HEK293 (cell line): ENCODE measurements around the gene PARD3B.

ENCODE experiments used
- CTCF ChIA-PET: fragments of 350-600 bp; formaldehyde crosslinking; extraction: SDS; loops from one replicate; lab custom pipeline; 2021; ENCODE audit warnings: antibody characterized with exemption; lab: Yijun Ruan, JAX
- POLR2A ChIA-PET: fragments of 300-600 bp; formaldehyde crosslinking; extraction: SDS; loops from one replicate; lab custom pipeline; 2020; ENCODE audit warnings: antibody characterized with exemption, inconsistent platforms; lab: Yijun Ruan, JAX
- H3K27ac ChIP-seq: fragments of 200-500 bp; sonication (Bioruptor generic); 2 replicates; pipeline ENCODE4 v1.5.1; 2014; ENCODE audit warnings: low read depth, low read length, control low read depth, inconsistent platforms; ENCODE audit errors: extremely low read depth
- H3K36me3 ChIP-seq, 2 experiments: fragments of 200-500 bp in 1 of 2; sonication (Bioruptor generic) in 1 of 2; 1 replicate in 1 of 2; 2 replicates in 1 of 2; pipeline ENCODE4 v1.5.1; 2014 to 2017; ENCODE audit warnings: inconsistent platforms in 2 of 2, low read length in 2 of 2; ENCODE audit not compliant: control insufficient read depth in 2 of 2, insufficient read depth in 1 of 2
- H3K4me1 ChIP-seq: fragments of 200-500 bp; sonication (Bioruptor generic); 2 replicates; pipeline ENCODE4 v1.5.1; 2014; ENCODE audit warnings: mild to moderate bottlenecking, low read length, inconsistent platforms; ENCODE audit not compliant: control insufficient read depth, insufficient read depth
- H3K4me3 ChIP-seq: 2 replicates; pipeline ENCODE4 v1.5.1; 2011; ENCODE audit warnings: low read depth, mild to moderate bottlenecking, control low read depth, low read length, moderate library complexity
- H3K9me3 ChIP-seq: fragments of 200-500 bp; sonication (Bioruptor generic); 2 replicates; pipeline ENCODE4 v1.5.1; 2014; ENCODE audit warnings: low read depth, low read length, inconsistent platforms; ENCODE audit not compliant: control insufficient read depth, insufficient read depth
- ZBTB17 ChIP-seq: fragments of 450-650 bp; formaldehyde crosslinking; IDR thresholded peaks from 2 replicates; pipeline ENCODE4 v1.5.1; 2016; ENCODE audit warnings: missing biosample characterization, missing genetic modification characterization
- ZBTB7A ChIP-seq: fragments of 450-650 bp; formaldehyde crosslinking; IDR thresholded peaks from 2 replicates; pipeline ENCODE4 v1.5.1; 2016; ENCODE audit warnings: low read depth, missing biosample characterization, missing genetic modification characterization
- ZIC2 ChIP-seq: fragments of 450-650 bp; formaldehyde crosslinking; IDR thresholded peaks from 2 replicates; pipeline ENCODE4 v1.5.1; 2016; ENCODE audit warnings: missing biosample characterization, missing genetic modification characterization
- ZNF169 ChIP-seq: fragments of 450-650 bp; formaldehyde crosslinking; IDR thresholded peaks from 2 replicates; pipeline ENCODE4 v1.5.1; 2016; ENCODE audit warnings: missing biosample characterization, missing genetic modification characterization
- ZNF473 ChIP-seq: fragments of 450-650 bp; formaldehyde crosslinking; IDR thresholded peaks from 2 replicates; pipeline ENCODE4 v1.5.1; 2017; ENCODE audit warnings: missing biosample characterization, missing genetic modification characterization
- ZNF560 ChIP-seq: fragments of 450-650 bp; formaldehyde crosslinking; IDR thresholded peaks from 2 replicates; pipeline ENCODE4 v1.5.1; 2017; ENCODE audit warnings: missing biosample characterization, missing genetic modification characterization, borderline replicate concordance
- ZNF561 ChIP-seq: fragments of 450-650 bp; IDR thresholded peaks from 2 replicates; pipeline ENCODE4 v1.5.1; 2018; ENCODE audit warnings: missing biosample characterization, missing genetic modification characterization, borderline replicate concordance
- ZNF610 ChIP-seq: fragments of 450-650 bp; formaldehyde crosslinking; IDR thresholded peaks from 2 replicates; pipeline ENCODE4 v1.5.1; 2016; ENCODE audit warnings: missing biosample characterization, missing genetic modification characterization, borderline replicate concordance
- ZSCAN23 ChIP-seq: fragments of 450-650 bp; formaldehyde crosslinking; IDR thresholded peaks from 2 replicates; pipeline ENCODE4 v1.5.1; 2016; ENCODE audit warnings: missing biosample characterization, missing genetic modification characterization
- TF ChIP-seq, protein P1 (sequence below): fragments of 450-650 bp; formaldehyde crosslinking; IDR thresholded peaks from 2 replicates; pipeline ENCODE4 v1.5.1; 2016; ENCODE audit warnings: missing biosample characterization, missing genetic modification characterization
- TF ChIP-seq, protein P2 (sequence below): fragments of 450-650 bp; formaldehyde crosslinking; IDR thresholded peaks from 2 replicates; pipeline ENCODE4 v1.5.1; 2016; ENCODE audit warnings: missing biosample characterization, missing genetic modification characterization
- TF ChIP-seq, protein P3 (sequence below): fragments of 450-650 bp; formaldehyde crosslinking; IDR thresholded peaks from 2 replicates; pipeline ENCODE4 v1.5.1; 2016; ENCODE audit warnings: missing biosample characterization, missing genetic modification characterization, borderline replicate concordance

PARD3B gene

DNA sequence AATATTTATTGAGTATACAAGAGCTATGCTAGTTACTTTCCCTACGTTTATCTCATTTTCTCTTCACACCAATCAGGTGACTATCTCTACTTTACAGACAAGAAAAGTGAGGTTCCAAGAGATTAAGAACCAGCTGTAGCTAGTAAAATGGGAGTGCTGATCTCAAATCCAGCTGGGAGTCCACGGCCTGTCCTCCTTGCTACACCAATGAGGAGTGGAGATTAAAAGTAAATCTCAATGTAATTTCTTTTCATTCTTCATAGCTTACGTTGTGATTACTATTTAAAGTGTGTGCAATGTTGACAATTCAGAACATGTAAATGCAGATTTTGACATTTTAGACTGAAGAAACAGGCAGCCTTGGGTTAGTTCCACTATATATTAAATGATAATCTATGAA is 1083.1 kb downstream of the PARD3B start (continued):
- TF ChIP-seq, protein P1, sequence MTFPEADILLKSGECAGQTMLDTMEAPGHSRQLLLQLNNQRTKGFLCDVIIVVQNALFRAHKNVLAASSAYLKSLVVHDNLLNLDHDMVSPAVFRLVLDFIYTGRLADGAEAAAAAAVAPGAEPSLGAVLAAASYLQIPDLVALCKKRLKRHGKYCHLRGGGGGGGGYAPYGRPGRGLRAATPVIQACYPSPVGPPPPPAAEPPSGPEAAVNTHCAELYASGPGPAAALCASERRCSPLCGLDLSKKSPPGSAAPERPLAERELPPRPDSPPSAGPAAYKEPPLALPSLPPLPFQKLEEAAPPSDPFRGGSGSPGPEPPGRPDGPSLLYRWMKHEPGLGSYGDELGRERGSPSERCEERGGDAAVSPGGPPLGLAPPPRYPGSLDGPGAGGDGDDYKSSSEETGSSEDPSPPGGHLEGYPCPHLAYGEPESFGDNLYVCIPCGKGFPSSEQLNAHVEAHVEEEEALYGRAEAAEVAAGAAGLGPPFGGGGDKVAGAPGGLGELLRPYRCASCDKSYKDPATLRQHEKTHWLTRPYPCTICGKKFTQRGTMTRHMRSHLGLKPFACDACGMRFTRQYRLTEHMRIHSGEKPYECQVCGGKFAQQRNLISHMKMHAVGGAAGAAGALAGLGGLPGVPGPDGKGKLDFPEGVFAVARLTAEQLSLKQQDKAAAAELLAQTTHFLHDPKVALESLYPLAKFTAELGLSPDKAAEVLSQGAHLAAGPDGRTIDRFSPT (tag by site-specific recombination): no peak
- no peak for TF ChIP-seq ZBTB17 (tag by site-specific recombination)
- TF ChIP-seq ZNF561 (tag by site-specific recombination): no peak
- no peak for TF ChIP-seq ZSCAN23
- TF ChIP-seq ZBTB7A: no peak
- TF ChIP-seq ZNF610 (tag by site-specific recombination): no peak

DNA sequence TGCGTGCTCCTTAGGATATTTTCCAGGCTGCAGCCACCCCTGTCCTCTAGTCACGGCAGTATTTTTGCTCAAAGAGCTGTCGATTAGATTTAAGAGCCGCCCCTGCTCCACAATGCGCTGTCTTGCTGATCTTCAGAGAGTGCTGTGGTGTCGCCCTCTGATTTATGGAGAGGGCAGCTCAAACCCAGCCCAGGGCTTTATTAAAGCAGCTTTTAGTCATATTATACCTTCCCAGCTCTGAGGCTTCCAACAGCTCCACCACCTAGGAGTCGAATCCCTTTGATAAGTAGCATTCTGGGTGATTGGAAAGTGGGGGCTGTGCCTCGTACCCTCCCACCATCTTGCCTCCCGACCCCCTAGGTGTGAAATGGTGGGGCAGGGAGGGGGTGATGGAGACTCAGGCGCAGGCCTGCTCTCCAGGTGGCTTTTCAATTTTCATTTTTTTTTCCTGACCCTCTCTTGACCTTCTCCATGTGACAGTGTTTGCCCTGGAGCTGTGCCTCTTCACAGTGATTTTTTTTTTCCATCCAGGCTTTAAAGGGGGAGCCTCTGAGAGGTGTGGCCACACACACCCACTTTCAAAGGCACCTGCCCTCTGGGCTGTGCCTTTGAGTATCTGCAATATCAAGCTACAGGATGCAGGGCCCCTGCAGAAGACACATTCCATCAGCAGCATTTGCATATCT is 1084.0 kb downstream of the PARD3B start:
- ChIA-PET POLR2A (interaction anchor here (0.6 kb wide), 1 partner anchor 228 kb away, joined by 7 read pairs; no protein-coding TSS in a partner anchor), CTCF (no interaction called here)
- no peak for TF ChIP-seq ZNF473 (tag by site-specific recombination)
- no peak for TF ChIP-seq ZNF560 (tag by site-specific recombination)
- TF ChIP-seq ZNF169 (tag by site-specific recombination): no peak
- TF ChIP-seq ZIC2 (tag by site-specific recombination): peak; percentile 66
- TF ChIP-seq, protein P2, sequence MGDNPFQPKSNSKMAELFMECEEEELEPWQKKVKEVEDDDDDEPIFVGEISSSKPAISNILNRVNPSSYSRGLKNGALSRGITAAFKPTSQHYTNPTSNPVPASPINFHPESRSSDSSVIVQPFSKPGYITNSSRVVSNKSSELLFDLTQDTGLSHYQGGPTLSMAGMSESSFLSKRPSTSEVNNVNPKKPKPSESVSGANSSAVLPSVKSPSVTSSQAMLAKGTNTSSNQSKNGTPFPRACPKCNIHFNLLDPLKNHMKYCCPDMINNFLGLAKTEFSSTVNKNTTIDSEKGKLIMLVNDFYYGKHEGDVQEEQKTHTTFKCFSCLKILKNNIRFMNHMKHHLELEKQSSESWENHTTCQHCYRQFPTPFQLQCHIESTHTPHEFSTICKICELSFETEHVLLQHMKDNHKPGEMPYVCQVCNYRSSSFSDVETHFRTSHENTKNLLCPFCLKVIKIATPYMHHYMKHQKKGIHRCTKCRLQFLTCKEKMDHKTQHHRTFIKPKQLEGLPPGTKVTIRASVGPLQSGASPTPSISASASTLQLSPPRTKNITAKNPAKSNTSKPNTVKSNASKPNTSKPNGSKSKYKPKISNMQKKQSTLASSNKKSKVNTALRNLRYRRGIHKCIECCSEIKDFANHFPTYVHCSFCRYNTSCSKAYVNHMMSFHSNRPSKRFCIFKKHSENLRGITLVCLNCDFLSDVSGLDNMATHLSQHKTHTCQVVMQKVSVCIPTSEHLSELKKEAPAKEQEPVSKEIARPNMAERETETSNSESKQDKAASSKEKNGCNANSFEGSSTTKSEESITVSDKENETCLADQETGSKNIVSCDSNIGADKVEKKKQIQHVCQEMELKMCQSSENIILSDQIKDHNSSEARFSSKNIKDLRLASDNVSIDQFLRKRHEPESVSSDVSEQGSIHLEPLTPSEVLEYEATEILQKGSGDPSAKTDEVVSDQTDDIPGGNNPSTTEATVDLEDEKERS (tag by site-specific recombination): no peak
- TF ChIP-seq, protein P3, sequence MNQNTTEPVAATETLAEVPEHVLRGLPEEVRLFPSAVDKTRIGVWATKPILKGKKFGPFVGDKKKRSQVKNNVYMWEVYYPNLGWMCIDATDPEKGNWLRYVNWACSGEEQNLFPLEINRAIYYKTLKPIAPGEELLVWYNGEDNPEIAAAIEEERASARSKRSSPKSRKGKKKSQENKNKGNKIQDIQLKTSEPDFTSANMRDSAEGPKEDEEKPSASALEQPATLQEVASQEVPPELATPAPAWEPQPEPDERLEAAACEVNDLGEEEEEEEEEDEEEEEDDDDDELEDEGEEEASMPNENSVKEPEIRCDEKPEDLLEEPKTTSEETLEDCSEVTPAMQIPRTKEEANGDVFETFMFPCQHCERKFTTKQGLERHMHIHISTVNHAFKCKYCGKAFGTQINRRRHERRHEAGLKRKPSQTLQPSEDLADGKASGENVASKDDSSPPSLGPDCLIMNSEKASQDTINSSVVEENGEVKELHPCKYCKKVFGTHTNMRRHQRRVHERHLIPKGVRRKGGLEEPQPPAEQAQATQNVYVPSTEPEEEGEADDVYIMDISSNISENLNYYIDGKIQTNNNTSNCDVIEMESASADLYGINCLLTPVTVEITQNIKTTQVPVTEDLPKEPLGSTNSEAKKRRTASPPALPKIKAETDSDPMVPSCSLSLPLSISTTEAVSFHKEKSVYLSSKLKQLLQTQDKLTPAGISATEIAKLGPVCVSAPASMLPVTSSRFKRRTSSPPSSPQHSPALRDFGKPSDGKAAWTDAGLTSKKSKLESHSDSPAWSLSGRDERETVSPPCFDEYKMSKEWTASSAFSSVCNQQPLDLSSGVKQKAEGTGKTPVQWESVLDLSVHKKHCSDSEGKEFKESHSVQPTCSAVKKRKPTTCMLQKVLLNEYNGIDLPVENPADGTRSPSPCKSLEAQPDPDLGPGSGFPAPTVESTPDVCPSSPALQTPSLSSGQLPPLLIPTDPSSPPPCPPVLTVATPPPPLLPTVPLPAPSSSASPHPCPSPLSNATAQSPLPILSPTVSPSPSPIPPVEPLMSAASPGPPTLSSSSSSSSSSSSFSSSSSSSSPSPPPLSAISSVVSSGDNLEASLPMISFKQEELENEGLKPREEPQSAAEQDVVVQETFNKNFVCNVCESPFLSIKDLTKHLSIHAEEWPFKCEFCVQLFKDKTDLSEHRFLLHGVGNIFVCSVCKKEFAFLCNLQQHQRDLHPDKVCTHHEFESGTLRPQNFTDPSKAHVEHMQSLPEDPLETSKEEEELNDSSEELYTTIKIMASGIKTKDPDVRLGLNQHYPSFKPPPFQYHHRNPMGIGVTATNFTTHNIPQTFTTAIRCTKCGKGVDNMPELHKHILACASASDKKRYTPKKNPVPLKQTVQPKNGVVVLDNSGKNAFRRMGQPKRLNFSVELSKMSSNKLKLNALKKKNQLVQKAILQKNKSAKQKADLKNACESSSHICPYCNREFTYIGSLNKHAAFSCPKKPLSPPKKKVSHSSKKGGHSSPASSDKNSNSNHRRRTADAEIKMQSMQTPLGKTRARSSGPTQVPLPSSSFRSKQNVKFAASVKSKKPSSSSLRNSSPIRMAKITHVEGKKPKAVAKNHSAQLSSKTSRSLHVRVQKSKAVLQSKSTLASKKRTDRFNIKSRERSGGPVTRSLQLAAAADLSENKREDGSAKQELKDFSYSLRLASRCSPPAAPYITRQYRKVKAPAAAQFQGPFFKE (tag by site-specific recombination): no peak
- no peaks in the 10 kb centered on the region for H3K4me1 ChIP-seq
- no peak overlapping the region for H3K27ac ChIP-seq
- H3K4me3 ChIP-seq: no peak overlapping the region
- H3K36me3 ChIP-seq: no peaks in the 10 kb centered on the region
- H3K9me3 ChIP-seq: no peaks in the 10 kb centered on the region
